ENCODE measurements around the gene IL22RA1.

IL22RA1 gene

GRCh38 chr1:24070821-24071393, 72.0 kb downstream of the IL22RA1 start:
- FAIRE-seq, result no peak

- FAIRE-seq, result no peak
These were observed 73.1 kb downstream of the IL22RA1 start for GRCh38 chr1:24069817-24070216.

Measured in islet of Langerhans (tissue), 1 donor.